ENCODE measurements around the gene PAK5.

PAK5 gene

GRCh38 chr20:9800421-9800820, 38.5 kb downstream of the PAK5 start:
- TF ChIP-seq CTCF (IDR thresholded peaks at IDR 0.05; ENCODE audit: low read depth, low read length), result no peak
- no peak for DNase-seq (ENCODE audit: extremely low read depth, low read depth)

- TF ChIP-seq CTCF (IDR thresholded peaks at IDR 0.05; ENCODE audit: low read depth, low read length), result no peak
- DNase-seq (ENCODE audit: extremely low read depth, low read depth), result no peak
Observed at GRCh38 chr20:9794831-9795230, 44.0 kb downstream of the PAK5 start.

GRCh38 chr20:9792674-9793073, 46.2 kb downstream of the PAK5 start:
- DNase-seq (ENCODE audit: extremely low read depth, low read depth), result no peak
- TF ChIP-seq CTCF (IDR thresholded peaks at IDR 0.05; ENCODE audit: low read depth, low read length), result no peak

GRCh38 chr20:9789131-9789530, 49.7 kb downstream of the PAK5 start:
- no peak for DNase-seq (ENCODE audit: extremely low read depth, low read depth)
- TF ChIP-seq CTCF (IDR thresholded peaks at IDR 0.05; ENCODE audit: low read depth, low read length), result no peak

GRCh38 chr20:9775176-9775575, 63.7 kb downstream of the PAK5 start:
- DNase-seq (ENCODE audit: extremely low read depth, low read depth), result no peak
- TF ChIP-seq CTCF (IDR thresholded peaks at IDR 0.05; ENCODE audit: low read depth, low read length), result no peak

GRCh38 chr20:9769954-9770353, 68.9 kb downstream of the PAK5 start:
- DNase-seq (ENCODE audit: extremely low read depth, low read depth), result no peak
- no peak for TF ChIP-seq CTCF (IDR thresholded peaks at IDR 0.05; ENCODE audit: low read depth, low read length)

GRCh38 chr20:9761476-9761875, 77.4 kb downstream of the PAK5 start:
- no peak for DNase-seq (ENCODE audit: extremely low read depth, low read depth)
- TF ChIP-seq CTCF (IDR thresholded peaks at IDR 0.05; ENCODE audit: low read depth, low read length), result no peak

Measured in AG09319 (cell line).